ENCODE data around the gene PHF1. TPM values are rescaled to one million over a fixed set of nuclear protein-coding genes. Genes with fewer than 3 reads are reported as not detected.
A peak's percentile ranks its signal among the peaks of the same experiment; 100 is the strongest.

PHF1 gene
- total RNA-seq, 1 donor from 2014 or later, result 17.3 TPM

GRCh38 chr6:33453393-33454008, 42.7 kb downstream of the PHF1 start:
- DNase-seq (ENCODE audit: low spot score), result no peak

DNA sequence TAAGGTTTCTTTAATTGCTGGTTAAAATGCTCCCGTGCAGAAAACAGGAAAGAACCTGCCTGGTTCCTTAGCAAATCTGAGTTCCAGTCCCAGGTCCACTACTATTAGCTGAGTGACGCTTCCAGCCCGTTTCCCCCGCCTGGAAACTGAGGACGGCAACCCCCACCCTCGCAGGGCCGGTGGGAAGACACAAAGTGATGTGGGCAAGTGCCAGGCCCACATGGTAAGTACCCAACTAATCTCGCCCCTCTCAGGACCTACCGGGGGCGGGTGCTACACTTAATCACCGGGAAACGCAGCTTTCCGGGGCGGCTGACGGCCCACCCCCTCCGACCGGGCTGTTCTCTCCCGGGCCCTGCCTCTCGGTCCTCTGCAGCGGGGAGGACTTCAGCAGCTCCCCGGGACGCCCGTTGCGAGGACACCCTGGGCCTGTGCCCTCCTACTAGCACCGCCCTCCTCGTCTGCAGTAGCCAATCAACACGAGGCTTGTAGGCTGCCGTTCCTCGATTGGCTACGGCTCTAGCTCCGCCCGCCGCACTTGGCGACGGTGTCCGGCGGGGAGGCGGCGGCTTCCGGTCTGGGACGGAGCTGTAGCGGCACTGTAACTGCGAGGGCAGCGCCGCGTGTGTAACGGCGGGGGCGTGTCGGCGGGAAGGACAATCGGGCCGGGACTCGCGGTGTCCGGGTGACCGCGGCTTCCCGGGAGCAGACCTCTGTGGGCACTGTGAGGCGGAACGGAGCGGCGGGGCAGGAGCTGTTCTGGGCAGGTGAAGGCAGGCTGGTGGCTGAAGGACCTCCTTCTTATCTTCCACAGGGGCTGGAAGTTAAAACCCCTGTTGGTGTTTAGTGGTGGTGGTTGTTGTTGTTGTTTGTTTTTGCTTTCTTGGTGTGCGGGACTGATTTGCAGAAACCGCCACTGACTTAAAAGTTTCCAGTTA, 43.5 kb downstream of the PHF1 start, which contains the start of gene ZBTB9:
ZBTB9 (plus strand) TSS at position 568 of the 938 bp plus-strand sequence. CDS start 525 bp downstream, outside the sequence.
- peak; percentile 97 for DNase-seq (ENCODE audit: low spot score)

DNA sequence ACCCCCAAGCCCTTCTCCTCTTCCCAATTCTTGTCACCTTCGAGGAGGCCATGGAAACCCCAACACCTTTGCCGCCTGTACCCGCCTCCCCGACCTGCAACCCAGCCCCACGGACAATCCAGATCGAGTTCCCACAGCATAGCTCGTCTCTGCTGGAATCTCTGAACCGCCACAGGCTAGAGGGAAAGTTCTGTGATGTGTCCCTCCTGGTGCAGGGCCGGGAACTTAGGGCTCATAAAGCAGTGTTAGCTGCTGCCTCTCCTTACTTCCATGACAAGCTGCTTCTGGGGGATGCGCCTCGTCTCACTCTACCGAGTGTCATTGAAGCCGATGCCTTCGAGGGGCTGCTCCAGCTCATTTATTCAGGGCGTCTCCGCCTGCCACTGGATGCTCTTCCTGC, 44.2 kb downstream of the PHF1 start:
- no peak for DNase-seq (ENCODE audit: low spot score)

DNA sequence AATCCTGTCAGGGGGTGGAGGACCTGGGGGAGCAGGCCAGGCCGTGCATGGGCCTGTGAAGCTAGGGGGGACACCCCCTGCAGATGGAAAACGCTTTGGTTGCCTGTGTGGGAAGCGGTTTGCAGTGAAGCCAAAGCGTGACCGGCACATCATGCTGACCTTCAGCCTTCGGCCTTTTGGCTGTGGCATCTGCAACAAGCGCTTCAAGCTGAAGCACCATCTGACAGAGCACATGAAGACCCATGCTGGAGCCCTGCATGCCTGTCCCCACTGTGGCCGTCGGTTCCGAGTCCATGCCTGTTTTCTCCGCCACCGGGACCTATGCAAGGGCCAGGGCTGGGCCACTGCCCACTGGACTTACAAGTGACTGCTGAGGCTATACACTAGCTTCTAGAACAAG, 45.3 kb downstream of the PHF1 start:
- no peak for DNase-seq (ENCODE audit: low spot score)

DNA sequence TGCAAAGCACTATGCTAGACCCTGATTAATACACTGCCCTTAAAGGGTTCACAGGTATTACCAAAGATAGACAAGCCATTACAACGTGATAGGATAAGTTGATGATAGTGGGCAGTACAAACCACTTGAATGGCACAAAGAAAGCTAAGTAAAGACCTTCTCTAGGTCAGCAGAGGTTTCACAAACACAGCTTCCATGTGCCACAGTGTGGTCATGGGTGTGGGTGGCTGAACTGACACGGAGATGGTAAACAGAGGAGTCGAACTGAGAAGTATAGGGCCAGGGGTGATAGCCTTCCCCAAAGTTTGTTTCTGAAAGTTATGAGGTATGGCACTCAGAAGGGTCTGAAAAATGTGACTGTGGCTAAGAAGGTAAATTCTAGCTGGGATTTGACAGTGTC, 47.9 kb downstream of the PHF1 start:
- DNase-seq (ENCODE audit: low spot score), result no peak

DNA sequence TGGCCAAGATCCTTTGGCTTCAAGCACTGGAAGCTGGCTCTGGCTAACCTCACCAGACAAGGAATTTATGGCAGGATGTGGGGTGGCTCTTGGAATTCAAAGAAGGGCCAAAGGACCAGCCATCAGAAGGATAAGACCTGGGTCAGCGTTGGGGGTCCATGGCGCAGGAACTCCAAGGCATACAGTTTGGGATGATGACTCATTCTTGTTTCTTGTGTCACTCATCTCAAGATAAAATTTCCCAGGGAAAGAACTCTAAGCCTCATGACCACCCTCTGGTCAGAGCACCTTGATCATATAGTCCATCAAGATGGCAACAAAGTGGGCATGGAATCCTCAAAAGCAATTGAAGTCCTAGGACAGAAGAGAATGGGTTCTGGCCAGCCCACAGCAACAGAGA, 48.4 kb downstream of the PHF1 start:
- DNase-seq (ENCODE audit: low spot score), result no peak

Other genes starting within 250 kb of the PHF1 start
- 0.72 TPM for gene COL11A2, start 218.5 kb upstream of the PHF1 start, total RNA-seq (ENCODE audit: insufficient read depth, low replicate concordance)
- gene RXRB, start 210.3 kb upstream of the PHF1 start, total RNA-seq (ENCODE audit: insufficient read depth, low replicate concordance), result 19.0 TPM
- 78.0 TPM for gene SLC39A7, start 210.1 kb upstream of the PHF1 start, total RNA-seq (ENCODE audit: insufficient read depth, low replicate concordance)
- gene HSD17B8, start 206.4 kb upstream of the PHF1 start, total RNA-seq (ENCODE audit: insufficient read depth, low replicate concordance), result 9.6 TPM
- 13.7 TPM for gene RING1, start 202.5 kb upstream of the PHF1 start, total RNA-seq (ENCODE audit: insufficient read depth, low replicate concordance)
- gene VPS52, start 139.1 kb upstream of the PHF1 start, total RNA-seq (ENCODE audit: insufficient read depth, low replicate concordance), result 33.7 TPM
- gene RPS18, start 138.9 kb upstream of the PHF1 start, total RNA-seq (ENCODE audit: insufficient read depth, low replicate concordance), result 2,699 TPM
- 7.7 TPM for gene B3GALT4, start 133.9 kb upstream of the PHF1 start, total RNA-seq (ENCODE audit: insufficient read depth, low replicate concordance)
- 45.0 TPM for gene WDR46, start 121.8 kb upstream of the PHF1 start, total RNA-seq (ENCODE audit: insufficient read depth, low replicate concordance)
- 10.1 TPM for gene PFDN6, start 121.4 kb upstream of the PHF1 start, total RNA-seq (ENCODE audit: insufficient read depth, low replicate concordance)
- gene RGL2, start 112.1 kb upstream of the PHF1 start, total RNA-seq (ENCODE audit: insufficient read depth, low replicate concordance), result 15.4 TPM
- gene TAPBP, start 96.9 kb upstream of the PHF1 start, total RNA-seq (ENCODE audit: insufficient read depth, low replicate concordance), result 29.4 TPM
- gene ZBTB22, start 93.3 kb upstream of the PHF1 start, total RNA-seq (ENCODE audit: insufficient read depth, low replicate concordance), result 14.0 TPM
- 14.0 TPM for gene DAXX, start 88.1 kb upstream of the PHF1 start, total RNA-seq (ENCODE audit: insufficient read depth, low replicate concordance)
- gene KIFC1, start 19.2 kb upstream of the PHF1 start, total RNA-seq (ENCODE audit: insufficient read depth, low replicate concordance), result 7.5 TPM
- 55.4 TPM for gene CUTA, start 7.1 kb downstream of the PHF1 start, total RNA-seq (ENCODE audit: insufficient read depth, low replicate concordance)
- gene SYNGAP1, start 9.1 kb downstream of the PHF1 start, total RNA-seq (ENCODE audit: insufficient read depth, low replicate concordance), result 7.5 TPM
- gene ZBTB9, start 43.6 kb downstream of the PHF1 start, total RNA-seq (ENCODE audit: insufficient read depth, low replicate concordance), result 10.4 TPM
- 10.6 TPM for gene BAK1, start 169.3 kb downstream of the PHF1 start, total RNA-seq (ENCODE audit: insufficient read depth, low replicate concordance)
- 4.1 TPM for gene ITPR3, start 210.3 kb downstream of the PHF1 start, total RNA-seq (ENCODE audit: insufficient read depth, low replicate concordance)